Upper lobe of left lung (tissue), 4 donors: ENCODE measurements around the gene KIF6.

ENCODE experiments used
- POLR2A ChIP-seq, 4 donors: fragments of 450-650 bp; IDR thresholded peaks; one replicate each; pipeline ENCODE4 v1.5.1; 2016 to 2017; ENCODE audit warnings: antibody characterized with exemption in 4 of 4, mild to moderate bottlenecking in 2 of 4
- TF ChIP-seq, protein P1 (sequence below), 6 experiments: fragments of 450-650 bp in 4 of 6; fragments of 200-600 bp in 2 of 6; sonication (generic) in 2 of 6; IDR thresholded peaks; one replicate each; pipeline ENCODE4 v1.5.1; 2016 to 2019; ENCODE audit warnings: antibody characterized with exemption in 6 of 6

DNA sequence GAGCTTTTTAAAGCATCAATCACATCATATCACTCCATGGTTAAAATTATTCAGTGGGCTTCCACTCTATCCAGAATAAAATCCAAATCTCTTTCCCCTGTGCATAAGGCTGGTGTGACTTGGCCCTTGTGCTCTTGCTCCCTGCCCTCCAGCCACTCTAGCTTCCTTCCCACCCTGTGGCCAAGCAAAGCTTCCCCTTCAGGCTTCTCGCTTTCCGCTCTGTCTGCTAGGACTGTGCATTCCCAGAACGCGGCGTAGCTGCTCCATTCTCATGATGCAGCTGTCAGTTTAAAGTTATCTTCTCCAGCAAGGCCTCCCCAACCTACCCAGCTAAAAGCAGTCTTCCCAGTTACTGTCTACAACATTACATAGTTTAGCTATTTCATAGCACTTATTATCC, 383.3 kb downstream of the KIF6 start:
- TF ChIP-seq, protein P1, sequence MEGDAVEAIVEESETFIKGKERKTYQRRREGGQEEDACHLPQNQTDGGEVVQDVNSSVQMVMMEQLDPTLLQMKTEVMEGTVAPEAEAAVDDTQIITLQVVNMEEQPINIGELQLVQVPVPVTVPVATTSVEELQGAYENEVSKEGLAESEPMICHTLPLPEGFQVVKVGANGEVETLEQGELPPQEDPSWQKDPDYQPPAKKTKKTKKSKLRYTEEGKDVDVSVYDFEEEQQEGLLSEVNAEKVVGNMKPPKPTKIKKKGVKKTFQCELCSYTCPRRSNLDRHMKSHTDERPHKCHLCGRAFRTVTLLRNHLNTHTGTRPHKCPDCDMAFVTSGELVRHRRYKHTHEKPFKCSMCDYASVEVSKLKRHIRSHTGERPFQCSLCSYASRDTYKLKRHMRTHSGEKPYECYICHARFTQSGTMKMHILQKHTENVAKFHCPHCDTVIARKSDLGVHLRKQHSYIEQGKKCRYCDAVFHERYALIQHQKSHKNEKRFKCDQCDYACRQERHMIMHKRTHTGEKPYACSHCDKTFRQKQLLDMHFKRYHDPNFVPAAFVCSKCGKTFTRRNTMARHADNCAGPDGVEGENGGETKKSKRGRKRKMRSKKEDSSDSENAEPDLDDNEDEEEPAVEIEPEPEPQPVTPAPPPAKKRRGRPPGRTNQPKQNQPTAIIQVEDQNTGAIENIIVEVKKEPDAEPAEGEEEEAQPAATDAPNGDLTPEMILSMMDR (IDR thresholded peaks at IDR 0.05): no peak
- TF ChIP-seq POLR2A (IDR thresholded peaks at IDR 0.05): no peak
